GM12878 (cell line): Measurements from ENCODE around the gene HCFC1. TPM values are rescaled to one million over a fixed set of nuclear protein-coding genes. Genes with fewer than 3 reads are reported as not detected.

Experiments used
- E4F1 ChIP-seq: fragments of 450-650 bp; IDR thresholded peaks from 2 replicates; pipeline ENCODE4 v1.6.1; 2018; ENCODE audit warnings: borderline replicate concordance, mild to moderate bottlenecking; ENCODE audit not compliant: partially characterized antibody
- FOS ChIP-seq: IDR thresholded peaks from 3 replicates; pipeline ENCODE4 v1.6.1; 2011; ENCODE audit warnings: borderline replicate concordance; ENCODE audit not compliant: insufficient read length; ENCODE audit errors: extremely low read depth
- MTA2 ChIP-seq: fragments of 450-650 bp; IDR thresholded peaks from 2 replicates; pipeline ENCODE4 v1.6.1; 2016; ENCODE audit warnings: low read depth, mild to moderate bottlenecking, moderate library complexity
- PKNOX1 ChIP-seq: fragments of 450-650 bp; IDR thresholded peaks from 2 replicates; pipeline ENCODE4 v1.6.1; 2016; ENCODE audit warnings: mild to moderate bottlenecking
- SMARCA5 ChIP-seq: fragments of 450-650 bp; IDR thresholded peaks from 2 replicates; pipeline ENCODE4 v1.6.1; 2017; ENCODE audit warnings: mild to moderate bottlenecking
- SREBF2 ChIP-seq: IDR thresholded peaks from 2 replicates; pipeline ENCODE4 v1.6.1; 2012; ENCODE audit warnings: mild to moderate bottlenecking, low read length
- ZSCAN29 ChIP-seq: fragments of 450-650 bp; IDR thresholded peaks from 2 replicates; pipeline ENCODE4 v1.6.1; 2017; ENCODE audit warnings: mild to moderate bottlenecking, moderate library complexity
- polyA plus RNA-seq, 11 experiments: library from polyadenylated mRNA; depleted of rRNA in 4 of 11; unstranded in 6 of 11; stranded (reverse) in 5 of 11; fragments of >200 nt; fragmentation: Nextera tagmentation in 4 of 11; fragmentation: Illumina TruSeq in 1 of 11; extraction: Ambion mirVana in 4 of 11; extraction: Trizol in 1 of 11; gene quantifications; 1 replicate in 1 of 11; 2 replicates in 10 of 11; pipeline versions ENCODE4 v1.2.1 to v1.2.3, GENCODE V29; 2011 to 2016; ENCODE audit warnings: inconsistent platforms in 2 of 11, missing spikeins in 2 of 11, low read depth in 1 of 11
- total RNA-seq, 4 experiments: library from RNA; depleted of rRNA in 3 of 4; stranded (reverse); fragments of >200 nt in 3 of 4; fragmentation: Illumina TruSeq in 1 of 4; extraction: Trizol in 1 of 4; gene quantifications; 2 replicates each; pipeline versions ENCODE4 v1.2.1 to v1.2.3, GENCODE V29; 2013 to 2021
- TF ChIP-seq, protein P1 (sequence below): fragments of 450-650 bp; IDR thresholded peaks from 2 replicates; pipeline ENCODE4 v1.6.1; 2017; ENCODE audit warnings: mild to moderate bottlenecking, moderate library complexity

HCFC1 gene
- total and polyA plus RNA-seq, 10 of the 15 experiments (the other 5 are each of a cell fraction or from before 2014, with no cell fraction given) = 3.9 to 92.7 (median 23.5) TPM

- TF ChIP-seq MTA2 (no peak), PKNOX1 (no peak), FOS (no peak), E4F1 (no peak), SREBF2 (no peak), SMARCA5 (no peak), ZSCAN29 (no peak)
- TF ChIP-seq, protein P1, sequence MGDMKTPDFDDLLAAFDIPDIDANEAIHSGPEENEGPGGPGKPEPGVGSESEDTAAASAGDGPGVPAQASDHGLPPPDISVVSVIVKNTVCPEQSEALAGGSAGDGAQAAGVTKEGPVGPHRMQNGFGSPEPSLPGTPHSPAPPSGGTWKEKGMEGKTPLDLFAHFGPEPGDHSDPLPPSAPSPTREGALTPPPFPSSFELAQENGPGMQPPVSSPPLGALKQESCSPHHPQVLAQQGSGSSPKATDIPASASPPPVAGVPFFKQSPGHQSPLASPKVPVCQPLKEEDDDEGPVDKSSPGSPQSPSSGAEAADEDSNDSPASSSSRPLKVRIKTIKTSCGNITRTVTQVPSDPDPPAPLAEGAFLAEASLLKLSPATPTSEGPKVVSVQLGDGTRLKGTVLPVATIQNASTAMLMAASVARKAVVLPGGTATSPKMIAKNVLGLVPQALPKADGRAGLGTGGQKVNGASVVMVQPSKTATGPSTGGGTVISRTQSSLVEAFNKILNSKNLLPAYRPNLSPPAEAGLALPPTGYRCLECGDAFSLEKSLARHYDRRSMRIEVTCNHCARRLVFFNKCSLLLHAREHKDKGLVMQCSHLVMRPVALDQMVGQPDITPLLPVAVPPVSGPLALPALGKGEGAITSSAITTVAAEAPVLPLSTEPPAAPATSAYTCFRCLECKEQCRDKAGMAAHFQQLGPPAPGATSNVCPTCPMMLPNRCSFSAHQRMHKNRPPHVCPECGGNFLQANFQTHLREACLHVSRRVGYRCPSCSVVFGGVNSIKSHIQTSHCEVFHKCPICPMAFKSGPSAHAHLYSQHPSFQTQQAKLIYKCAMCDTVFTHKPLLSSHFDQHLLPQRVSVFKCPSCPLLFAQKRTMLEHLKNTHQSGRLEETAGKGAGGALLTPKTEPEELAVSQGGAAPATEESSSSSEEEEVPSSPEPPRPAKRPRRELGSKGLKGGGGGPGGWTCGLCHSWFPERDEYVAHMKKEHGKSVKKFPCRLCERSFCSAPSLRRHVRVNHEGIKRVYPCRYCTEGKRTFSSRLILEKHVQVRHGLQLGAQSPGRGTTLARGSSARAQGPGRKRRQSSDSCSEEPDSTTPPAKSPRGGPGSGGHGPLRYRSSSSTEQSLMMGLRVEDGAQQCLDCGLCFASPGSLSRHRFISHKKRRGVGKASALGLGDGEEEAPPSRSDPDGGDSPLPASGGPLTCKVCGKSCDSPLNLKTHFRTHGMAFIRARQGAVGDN = no peak
Measured at GRCh38 chrX:153993079-153993478, 21.5 kb upstream of the HCFC1 start (continued).
